Psoas muscle (tissue), 8 donors: ENCODE results near the gene USP13. TPM values are rescaled to one million over a fixed set of nuclear protein-coding genes. Genes with fewer than 3 reads are reported as not detected.
"Not testable (repeated sequence)": the region's sequence is repeated elsewhere in the genome, so short reads cannot be mapped to it uniquely, and the experiment has no call there.

Source experiments
- ATAC-seq, 4 donors: fragments of 200-7000 bp; cut with Tn5 transposase; one replicate each; pipeline ENCODE4 v1.9.1; 2020; ENCODE audit warnings: moderate library complexity in 3 of 4, mild to moderate bottlenecking in 2 of 4
- DNase-seq, 2 donors: peaks; one replicate each; pipeline ENCODE4 v3.0.0-alpha.2; 2020
- H3K27ac ChIP-seq: fragments of 200-600 bp; one replicate; pipeline ENCODE4 v1.8.0; 2022
- H3K27me3 ChIP-seq, 3 donors: fragments of 200-600 bp in 1 of 3; one replicate each; pipeline versions ENCODE4 v1.6.1 to v1.8.0; 2013 to 2022; ENCODE audit warnings: low read length in 2 of 3, mild to moderate bottlenecking in 2 of 3, moderate library complexity in 1 of 3; ENCODE audit not compliant: insufficient read depth in 3 of 3
- H3K36me3 ChIP-seq, 2 donors: fragments of 200-600 bp in 1 of 2; one replicate each; pipeline versions ENCODE4 v1.6.1 to v1.8.0; 2013 to 2022; ENCODE audit warnings: low read depth in 1 of 2, mild to moderate bottlenecking in 1 of 2, moderate library complexity in 1 of 2; ENCODE audit not compliant: insufficient read depth in 1 of 2
- H3K4me1 ChIP-seq: fragments of 200-600 bp; one replicate; pipeline ENCODE4 v1.8.0; 2022
- H3K4me3 ChIP-seq: fragments of 200-600 bp; one replicate; pipeline ENCODE4 v1.8.0; 2022; ENCODE audit warnings: mild to moderate bottlenecking
- H3K9me3 ChIP-seq: fragments of 200-600 bp; one replicate; pipeline ENCODE4 v1.8.0; 2022
- CTCF ChIP-seq: fragments of 200-600 bp; IDR thresholded peaks from one replicate; pipeline ENCODE4 v1.8.0; 2022; ENCODE audit warnings: antibody characterized with exemption
- WGBS, 3 donors: extraction: QIAGEN DNeasy Blood & Tissue Kit; methylation state at CpG; one replicate each; pipeline versions ENCODE4 v1.1.6 to v1.1.7; 2013; 5-methylcytosine and 5-hydroxymethylcytosine counted together
- intact Hi-C, 2 donors: fragments of 100-400 bp; cut with DNase I; formaldehyde crosslinking; loops; one replicate each; pipeline versions ENCODE4 v1.11.0 to v1.14.2; 2022
- polyA plus RNA-seq, 3 donors: library from polyadenylated mRNA; stranded (reverse); fragments of 200-250 nt; gene quantifications; one replicate each; pipeline ENCODE4 v1.2.3, GENCODE V29; 2013
- total RNA-seq, 4 donors: library from RNA; stranded (reverse); fragmentation: NEBNext Ultra II Directional in 2 of 4; extraction: Animal tissue kit (Norgen Biotek cat#: 25700) in 2 of 4; gene quantifications; one replicate each; pipeline versions ENCODE4 v1.2.1 to v1.2.4, GENCODE V29; 2021 to 2023
- donor health status: healthy with polysubstance abuse.
- donor health status: DM: no; HTN: no; CAD: no; lungs with moderate emphysema.
- donor health status: Bipolar disorder and iron deficiency.
- donor health status: healthy.
- donor health status: DM: yes; HTN: yes; CAD: no.
- donor health status: DM: no; HTN: no; CAD: no.
- donor health status: DM: no; HTN: no; CAD: no.
- donor health status: DM: yes; HTN: yes; CAD: no.

The USP13 gene
- total and polyA plus RNA-seq, 7 donors, result 16.1 to 324 (median 175) TPM

- Histone ChIP-seq H3K27ac (no peak overlapping the region), H3K36me3 (peaks cover 3 to 13% of the 10 kb centered on the region in 2 donors), H3K4me1 (no peaks in the 10 kb centered on the region), H3K9me3 (no peaks in the 10 kb centered on the region), H3K4me3 (no peak overlapping the region), H3K27me3 (no peaks in the 10 kb centered on the region)
- 80 to 83% (median 82%) methylated on average over 3 of the region's 3 CpGs for WGBS, 3 donors
- TF ChIP-seq CTCF, result no peak
- intact Hi-C loops, result no loop called here
- DNase-seq (no peak), ATAC-seq (no peak)
Observed at GRCh38 chr3:179630753-179631451, 21.9 kb upstream of the USP13 start.

GRCh38 chr3:179640469-179640868 lies 12.4 kb upstream of the USP13 start:
- H3K4me1 ChIP-seq, result no peaks in the 10 kb centered on the region
- no peak for TF ChIP-seq CTCF
- no peak overlapping the region for H3K27ac ChIP-seq
- H3K36me3 ChIP-seq, result no peaks in the 10 kb centered on the region
- intact Hi-C loops, result no loop called here
- no peaks in the 10 kb centered on the region for H3K9me3 ChIP-seq
- no peaks in the 10 kb centered on the region for H3K27me3 ChIP-seq
- DNase-seq (no peak), ATAC-seq (no peak)
- 85 to 93% (median 88%) methylated on average over 1 of the region's 1 CpG for WGBS, 3 donors
- no peak overlapping the region for H3K4me3 ChIP-seq

GRCh38 chr3:179642871-179643270 lies 10.0 kb upstream of the USP13 start:
- TF ChIP-seq CTCF, result no peak
- 81 to 89% (median 87%) methylated on average over 3 of the region's 3 CpGs for WGBS, 3 donors
- ATAC-seq (no peak), DNase-seq (no peak)
- H3K36me3 ChIP-seq, result no peaks in the 10 kb centered on the region
- no peaks in the 10 kb centered on the region for H3K4me1 ChIP-seq
- H3K27me3 ChIP-seq, result no peaks in the 10 kb centered on the region
- no peak overlapping the region for H3K4me3 ChIP-seq
- H3K27ac ChIP-seq, result no peak overlapping the region
- intact Hi-C loops, result no loop called here
- H3K9me3 ChIP-seq, result no peaks in the 10 kb centered on the region

GRCh38 chr3:179643837-179644236 lies 9.0 kb upstream of the USP13 start:
- 95 to 96% (median 96%) methylated on average over 8 of the region's 8 CpGs for WGBS, 3 donors
- H3K4me1 ChIP-seq, DNase-seq, intact Hi-C loops, H3K36me3 ChIP-seq, H3K4me3 ChIP-seq, H3K9me3 ChIP-seq, H3K27me3 ChIP-seq, H3K27ac ChIP-seq, ATAC-seq: not testable (repeated sequence)

- Histone ChIP-seq H3K27ac (no peak overlapping the region), H3K36me3 (no peaks in the 10 kb centered on the region), H3K4me3 (no peak overlapping the region), H3K9me3 (no peaks in the 10 kb centered on the region), H3K27me3 (no peaks in the 10 kb centered on the region), H3K4me1 (no peaks in the 10 kb centered on the region)
- TF ChIP-seq CTCF, result no peak
- WGBS, 3 donors, result 77 to 86% (median 81%) methylated on average over 3 of the region's 3 CpGs
- DNase-seq (no peak), ATAC-seq (no peak)
- intact Hi-C loops, result no loop called here
Observed at GRCh38 chr3:179646177-179646576, 6.7 kb upstream of the USP13 start.
